OCI-LY1 (cell line): ENCODE data around the gene SERTAD2.
A peak's percentile ranks its signal among the peaks of the same experiment; 100 is the strongest.

ENCODE experiments used
- H2AFZ ChIP-seq: fragments of 200-600 bp; sonication (generic), shearing (Covaris generic); 2 replicates; pipeline ENCODE4 v1.6.0; 2014; ENCODE audit warnings: antibody characterized with exemption, mild to moderate bottlenecking, low read length
- H3F3A ChIP-seq: fragments of 200-600 bp; sonication (generic), shearing (Covaris generic); 2 replicates; pipeline ENCODE4 v1.6.0; 2014; ENCODE audit warnings: mild to moderate bottlenecking, antibody characterized with exemption, low read length, moderate library complexity; ENCODE audit not compliant: insufficient read depth
- H3K27ac ChIP-seq: fragments of 200-600 bp; sonication (generic); 2 replicates; pipeline ENCODE4 v1.5.1; 2014; ENCODE audit warnings: low read length, mixed run types, mild to moderate bottlenecking, low read depth; ENCODE audit not compliant: poor library complexity, severe bottlenecking
- H3K27me3 ChIP-seq: fragments of 200-600 bp; sonication (generic); 2 replicates; pipeline ENCODE4 v1.6.0; 2014; ENCODE audit warnings: antibody characterized with exemption, mild to moderate bottlenecking, low read length, moderate library complexity; ENCODE audit not compliant: insufficient read depth
- H3K36me3 ChIP-seq: fragments of 200-600 bp; sonication (generic); 2 replicates; pipeline ENCODE4 v1.6.1; 2014; ENCODE audit warnings: mild to moderate bottlenecking, antibody characterized with exemption, low read length, moderate library complexity, mixed read lengths; ENCODE audit not compliant: insufficient read depth
- H3K4me1 ChIP-seq: fragments of 200-600 bp; sonication (generic); 2 replicates; pipeline ENCODE4 v1.5.1; 2014; ENCODE audit warnings: mild to moderate bottlenecking, low read length, moderate library complexity; ENCODE audit not compliant: insufficient read depth, severe bottlenecking
- H3K4me2 ChIP-seq: fragments of 200-600 bp; sonication (generic), shearing (Covaris generic); 2 replicates; pipeline ENCODE4 v1.6.1; 2014; ENCODE audit warnings: low read length
- H3K4me3 ChIP-seq: fragments of 200-600 bp; sonication (generic); 2 replicates; pipeline ENCODE4 v1.5.1; 2014; ENCODE audit warnings: low read length, low read depth, mild to moderate bottlenecking, mixed read lengths; ENCODE audit not compliant: poor library complexity, severe bottlenecking
- H3K79me2 ChIP-seq: fragments of 200-600 bp; shearing (Covaris generic); 2 replicates; pipeline ENCODE4 v1.6.1; 2016; ENCODE audit warnings: mixed run types, low read length, mixed read lengths; ENCODE audit not compliant: insufficient read depth
- H3K9ac ChIP-seq: fragments of 200-600 bp; sonication (generic), shearing (Covaris generic); 2 replicates; pipeline ENCODE4 v1.6.1; 2014; ENCODE audit warnings: mild to moderate bottlenecking, low read length, mixed read lengths
- H3K9me2 ChIP-seq: fragments of 200-600 bp; sonication (generic), shearing (Covaris generic); 2 replicates; pipeline ENCODE4 v1.6.1; 2014; ENCODE audit warnings: low read depth, mild to moderate bottlenecking, low read length, mixed read lengths
- H3K9me3 ChIP-seq: fragments of 200-600 bp; shearing (Covaris generic); 2 replicates; pipeline ENCODE4 v1.6.1; 2014; ENCODE audit warnings: low read length, mixed read lengths
- H4K20me1 ChIP-seq: fragments of 200-600 bp; sonication (generic), shearing (Covaris generic); 2 replicates; pipeline ENCODE4 v1.6.0; 2016; ENCODE audit warnings: mild to moderate bottlenecking, low read length; ENCODE audit not compliant: insufficient read depth
- EZH2 ChIP-seq: fragments of 200-600 bp; sonication (generic), shearing (Covaris generic); IDR thresholded peaks from 2 replicates; pipeline ENCODE4 v1.8.0; 2017; ENCODE audit warnings: borderline replicate concordance, mixed run types, mild to moderate bottlenecking, antibody characterized with exemption, low read length, moderate library complexity, mixed read lengths
- TF ChIP-seq, protein P1 (sequence below): fragments of 200-600 bp; sonication (generic), shearing (Covaris generic); IDR thresholded peaks from 2 replicates; pipeline ENCODE4 v1.5.1; 2017; ENCODE audit warnings: mild to moderate bottlenecking, antibody characterized with exemption, low read length, moderate library complexity, mixed read lengths

The SERTAD2 gene

DNA sequence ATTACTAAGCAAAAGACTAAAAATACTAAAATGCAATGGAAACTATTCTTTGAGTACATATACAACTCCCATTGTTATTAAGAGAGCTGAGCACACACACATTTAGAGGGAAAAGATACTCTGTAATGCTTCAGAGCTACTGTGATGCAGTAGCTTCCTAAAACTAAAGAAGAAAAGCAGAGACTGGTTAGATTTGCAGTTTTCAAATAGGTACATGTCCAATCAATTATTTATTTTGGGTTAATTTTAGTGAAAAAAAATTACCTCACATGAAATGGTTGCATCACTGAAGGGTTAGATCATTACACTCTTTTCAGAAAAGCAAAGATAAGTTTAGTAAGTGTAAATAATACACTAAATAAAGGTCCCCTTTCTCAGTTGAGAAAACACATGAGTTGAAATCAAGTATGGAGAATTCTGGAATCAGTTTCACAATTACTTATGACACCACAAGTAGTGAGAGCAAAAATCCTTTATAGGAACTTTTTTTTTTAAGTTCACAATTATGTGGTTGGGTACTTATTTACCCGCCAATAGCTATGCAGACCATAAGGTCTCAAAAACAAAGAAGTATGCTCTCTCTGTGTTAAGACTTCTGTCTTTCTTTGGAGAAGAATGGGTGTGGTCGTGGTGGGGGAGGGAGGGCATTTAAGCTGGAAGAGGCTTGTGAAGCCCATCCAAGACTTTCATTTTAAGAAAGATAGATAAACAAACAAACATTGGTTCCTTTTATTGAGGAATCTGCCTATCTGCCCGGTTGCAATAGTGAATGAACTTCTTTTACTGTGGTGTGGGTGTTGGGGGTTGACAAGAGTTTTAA lies 25.3 kb upstream of the SERTAD2 start:
- Histone ChIP-seq H3K79me2 (peaks cover 3% of the 10 kb centered on the region), H3K9ac (no peak overlapping the region; the same call in 1 of the 2 replicates)

DNA sequence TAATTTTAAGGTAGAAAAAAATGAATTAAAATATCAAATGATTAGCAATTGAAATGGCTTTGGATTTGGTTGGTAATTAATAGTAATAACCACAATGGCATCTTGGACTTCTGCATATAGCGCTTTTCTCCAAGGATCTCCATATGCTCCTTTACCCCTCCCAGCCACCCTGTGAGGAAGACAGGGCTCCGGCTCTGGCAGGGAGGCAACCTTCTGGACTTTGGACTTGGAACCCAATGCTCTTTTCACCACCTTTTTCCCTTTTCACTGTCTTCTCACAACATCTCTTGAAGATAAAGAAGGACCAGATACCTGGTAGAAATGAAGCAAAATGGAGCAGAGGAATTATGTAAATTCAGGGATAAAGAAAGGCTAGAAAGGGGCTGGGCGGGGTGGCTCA lies 23.8 kb upstream of the SERTAD2 start:
- Histone ChIP-seq H3K27me3 (no peaks in the 10 kb centered on the region), H3K27ac (no peak overlapping the region), H3K4me3 (no peak overlapping the region), H3K4me1 (peaks cover 89% of the 10 kb centered on the region), H3K4me2 (no peak overlapping the region), H3K9me3 (no peaks in the 10 kb centered on the region), H3K36me3 (no peaks in the 10 kb centered on the region), H4K20me1 (no peaks in the 10 kb centered on the region), H3K9ac (no peak overlapping the region), H3F3A (no peaks in the 10 kb centered on the region), H3K9me2 (no peaks in the 10 kb centered on the region), H3K79me2 (peaks cover 3% of the 10 kb centered on the region), H2AFZ (no peak overlapping the region)
- TF ChIP-seq EZH2 = no peak
- TF ChIP-seq, protein P1, sequence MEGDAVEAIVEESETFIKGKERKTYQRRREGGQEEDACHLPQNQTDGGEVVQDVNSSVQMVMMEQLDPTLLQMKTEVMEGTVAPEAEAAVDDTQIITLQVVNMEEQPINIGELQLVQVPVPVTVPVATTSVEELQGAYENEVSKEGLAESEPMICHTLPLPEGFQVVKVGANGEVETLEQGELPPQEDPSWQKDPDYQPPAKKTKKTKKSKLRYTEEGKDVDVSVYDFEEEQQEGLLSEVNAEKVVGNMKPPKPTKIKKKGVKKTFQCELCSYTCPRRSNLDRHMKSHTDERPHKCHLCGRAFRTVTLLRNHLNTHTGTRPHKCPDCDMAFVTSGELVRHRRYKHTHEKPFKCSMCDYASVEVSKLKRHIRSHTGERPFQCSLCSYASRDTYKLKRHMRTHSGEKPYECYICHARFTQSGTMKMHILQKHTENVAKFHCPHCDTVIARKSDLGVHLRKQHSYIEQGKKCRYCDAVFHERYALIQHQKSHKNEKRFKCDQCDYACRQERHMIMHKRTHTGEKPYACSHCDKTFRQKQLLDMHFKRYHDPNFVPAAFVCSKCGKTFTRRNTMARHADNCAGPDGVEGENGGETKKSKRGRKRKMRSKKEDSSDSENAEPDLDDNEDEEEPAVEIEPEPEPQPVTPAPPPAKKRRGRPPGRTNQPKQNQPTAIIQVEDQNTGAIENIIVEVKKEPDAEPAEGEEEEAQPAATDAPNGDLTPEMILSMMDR = no peak

More for the DNA sequence above, 25.3 kb upstream of the SERTAD2 start:
- TF ChIP-seq, protein P1 = no peak
- TF ChIP-seq EZH2 = no peak
- Histone ChIP-seq H4K20me1 (no peaks in the 10 kb centered on the region), H3K9me2 (no peaks in the 10 kb centered on the region), H3K27ac (peak overlapping the region; percentile 75), H3K36me3 (no peaks in the 10 kb centered on the region), H3K4me2 (peak overlapping the region; percentile 34; the same call in 1 of the 2 replicates), H3F3A (no peaks in the 10 kb centered on the region), H3K9me3 (no peaks in the 10 kb centered on the region), H3K4me1 (peaks cover 74% of the 10 kb centered on the region), H3K4me3 (no peak overlapping the region), H2AFZ (no peak overlapping the region), H3K27me3 (no peaks in the 10 kb centered on the region)

DNA sequence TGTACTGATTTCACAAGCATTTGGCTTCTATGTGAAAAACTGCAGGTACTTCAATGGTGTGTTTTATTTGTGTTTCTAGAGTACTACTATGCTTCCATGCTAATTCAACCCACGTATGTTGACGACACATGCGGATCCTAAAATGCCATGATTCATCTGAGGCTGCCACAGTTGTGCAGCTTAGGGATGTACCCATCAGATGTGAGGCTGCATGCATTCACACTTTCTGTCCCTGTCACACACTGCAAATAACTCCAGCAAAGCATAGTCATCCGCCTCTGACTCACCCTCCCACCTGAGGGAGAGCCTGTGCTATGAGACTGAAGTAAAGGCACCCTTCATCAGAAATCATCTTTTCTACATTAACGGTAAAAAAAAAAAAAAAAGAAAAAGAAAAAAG lies 22.1 kb upstream of the SERTAD2 start:
- Histone ChIP-seq H3K27ac (peak overlapping the region; percentile 76), H3K27me3 (no peaks in the 10 kb centered on the region), H3F3A (no peaks in the 10 kb centered on the region), H3K4me1 (peaks cover 81% of the 10 kb centered on the region), H3K9ac (peak overlapping the region; percentile 34; the same call in 1 of the 2 replicates), H3K9me3 (no peaks in the 10 kb centered on the region), H3K79me2 (peaks cover 3% of the 10 kb centered on the region), H4K20me1 (no peaks in the 10 kb centered on the region), H2AFZ (no peak overlapping the region), H3K4me2 (peak overlapping the region; percentile 43; the same call in 1 of the 2 replicates), H3K9me2 (no peaks in the 10 kb centered on the region), H3K4me3 (no peak overlapping the region), H3K36me3 (no peaks in the 10 kb centered on the region)
- no peak for TF ChIP-seq EZH2
- TF ChIP-seq, protein P1 = no peak
